Right renal pelvis (tissue), 4 donors: ENCODE measurements around the gene SNAPC4. TPM values are rescaled to one million over a fixed set of nuclear protein-coding genes. Genes with fewer than 3 reads are reported as not detected.
"Not testable (repeated sequence)": the region's sequence is repeated elsewhere in the genome, so short reads cannot be mapped to it uniquely, and the experiment has no call there.

Source experiments
- DNase-seq, 4 donors: peaks; one replicate each; pipeline ENCODE4 v3.0.0-alpha.2; 2013; ENCODE audit warnings: low read depth in 4 of 4, low spot score in 3 of 4, missing footprints in 1 of 4
- polyA plus RNA-seq, 4 donors: library from polyadenylated mRNA; unstranded; fragments of 120-200 nt; gene quantifications; one replicate each; pipeline ENCODE4 v1.2.1, GENCODE V29; 2013; ENCODE audit not compliant: insufficient read length in 4 of 4

The SNAPC4 gene
- polyA plus RNA-seq, 4 donors, result 10.6 to 12.9 (median 10.8) TPM

- DNase-seq, result no peak
Observed at GRCh38 chr9:136434580-136435169, 34.7 kb upstream of the SNAPC4 start.

GRCh38 chr9:136433849-136434579 is 34.0 kb upstream of the SNAPC4 start:
- DNase-seq, result no peak

GRCh38 chr9:136433043-136433715 is 33.2 kb upstream of the SNAPC4 start:
- no peak for DNase-seq

GRCh38 chr9:136432591-136432990 is 32.6 kb upstream of the SNAPC4 start:
- DNase-seq, result no peak

- no peak for DNase-seq
Observed at GRCh38 chr9:136431782-136432350, 31.9 kb upstream of the SNAPC4 start.

DNA sequence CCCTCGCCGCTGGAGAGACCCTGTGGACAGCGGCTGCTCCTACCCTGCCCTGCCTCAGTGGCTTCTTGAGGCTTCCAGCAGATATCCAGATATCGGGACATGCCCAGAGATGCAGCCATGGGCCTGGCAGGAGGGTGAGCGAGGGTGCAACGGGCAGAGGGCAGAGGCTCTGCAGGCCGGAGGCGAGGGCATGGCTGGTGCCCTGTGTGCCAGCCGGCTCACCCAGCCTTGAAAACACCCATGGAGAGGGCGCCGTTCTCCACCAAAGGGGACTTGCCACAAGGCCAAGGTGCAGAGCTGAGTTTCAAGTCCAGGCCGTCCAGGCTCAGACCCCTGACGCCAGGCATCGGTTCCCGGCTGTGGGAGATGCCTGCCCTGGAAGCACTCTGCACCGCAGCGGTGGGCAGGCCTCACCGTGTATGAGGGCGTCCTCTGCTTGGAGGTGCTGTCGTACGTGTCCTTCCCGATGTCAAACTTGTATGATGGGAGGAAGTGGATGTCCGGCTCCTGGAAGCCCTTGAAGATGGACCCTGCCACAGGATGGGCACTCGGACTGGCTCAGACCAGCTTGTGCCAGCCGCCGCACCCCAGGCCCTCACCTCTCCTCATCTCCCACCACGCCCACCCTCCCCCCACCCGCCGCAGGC is 30.7 kb upstream of the SNAPC4 start:
- DNase-seq, result no peak

GRCh38 chr9:136429683-136430491 is 29.9 kb upstream of the SNAPC4 start:
- no peak for DNase-seq

DNA sequence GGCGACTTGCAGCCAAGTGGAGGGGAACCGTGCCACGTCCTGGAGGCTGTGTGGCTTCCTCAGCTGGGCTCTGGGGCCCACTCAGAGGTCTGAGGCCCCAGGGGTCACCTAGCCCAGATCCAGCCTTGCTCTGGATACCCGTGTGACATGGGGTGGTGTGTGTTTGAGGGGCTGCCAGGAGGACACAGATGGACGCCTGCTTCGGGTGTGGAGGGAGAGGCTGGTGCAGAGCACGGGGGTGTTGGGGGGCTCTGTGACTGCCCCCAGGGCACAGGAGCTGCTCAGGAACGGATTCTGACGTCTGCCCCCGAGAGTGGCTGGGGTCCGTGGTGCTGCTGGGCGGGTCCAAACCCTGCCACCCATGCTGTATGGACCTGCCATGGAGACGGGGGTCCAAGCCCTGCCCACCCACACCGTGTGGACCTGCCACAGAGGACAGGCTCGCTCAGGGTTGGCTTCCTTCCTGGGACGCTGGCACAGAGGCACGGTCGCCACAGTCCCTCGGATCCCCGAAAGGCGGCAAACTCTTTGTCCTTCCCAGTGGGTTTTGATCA is 29.2 kb upstream of the SNAPC4 start:
- no peak for DNase-seq

- DNase-seq, result no peak
Observed at GRCh38 chr9:136426787-136427186, 26.8 kb upstream of the SNAPC4 start.

DNA sequence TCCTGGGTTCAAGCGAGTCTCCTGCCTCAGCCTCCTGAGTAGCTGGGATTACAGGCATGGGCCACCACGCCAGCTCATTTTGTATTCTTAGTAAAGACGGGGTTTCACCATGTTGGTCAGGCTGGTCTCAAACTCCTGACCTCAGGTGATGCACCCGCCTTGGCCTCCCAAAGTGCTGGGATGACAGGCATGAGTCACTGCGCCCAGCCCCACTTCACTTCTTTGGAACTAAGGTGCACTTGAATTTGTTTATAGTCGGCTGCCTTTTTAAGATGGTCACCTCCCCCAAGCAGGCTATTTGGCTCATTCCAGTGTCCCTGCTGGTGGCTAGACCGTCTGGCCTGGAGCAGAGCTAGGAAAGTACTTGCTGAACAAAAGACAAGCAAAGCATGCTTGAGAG is 25.4 kb upstream of the SNAPC4 start:
- not testable (repeated sequence) for DNase-seq

GRCh38 chr9:136424750-136425362 is 24.9 kb upstream of the SNAPC4 start:
- DNase-seq, result no peak

- DNase-seq, result no peak
Observed at GRCh38 chr9:136423432-136424146, 23.6 kb upstream of the SNAPC4 start.

DNA sequence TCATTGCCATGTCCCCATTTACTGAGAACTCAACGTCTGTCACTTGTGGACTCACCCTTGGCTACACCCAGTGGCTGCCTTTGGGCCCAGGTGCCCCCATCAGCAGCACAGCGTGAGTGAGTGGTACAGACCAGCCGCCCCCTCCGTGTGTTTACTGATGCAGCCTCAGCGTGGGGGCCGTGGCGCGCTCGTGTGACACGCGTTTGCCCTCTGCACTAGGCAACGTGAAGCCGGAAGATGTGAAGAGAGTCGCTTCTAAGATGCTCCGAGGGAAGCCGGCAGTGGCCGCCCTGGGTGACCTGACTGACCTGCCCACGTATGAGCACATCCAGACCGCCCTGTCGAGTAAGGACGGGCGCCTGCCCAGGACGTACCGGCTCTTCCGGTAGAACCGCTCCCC is 22.9 kb upstream of the SNAPC4 start:
- DNase-seq, result no peak

- no peak for DNase-seq
Observed at GRCh38 chr9:136421791-136422190, 21.8 kb upstream of the SNAPC4 start.

- no peak for DNase-seq
Observed at GRCh38 chr9:136419092-136419420, 19.1 kb upstream of the SNAPC4 start.

GRCh38 chr9:136418182-136419091 is 18.5 kb upstream of the SNAPC4 start:
- DNase-seq, result no peak

DNA sequence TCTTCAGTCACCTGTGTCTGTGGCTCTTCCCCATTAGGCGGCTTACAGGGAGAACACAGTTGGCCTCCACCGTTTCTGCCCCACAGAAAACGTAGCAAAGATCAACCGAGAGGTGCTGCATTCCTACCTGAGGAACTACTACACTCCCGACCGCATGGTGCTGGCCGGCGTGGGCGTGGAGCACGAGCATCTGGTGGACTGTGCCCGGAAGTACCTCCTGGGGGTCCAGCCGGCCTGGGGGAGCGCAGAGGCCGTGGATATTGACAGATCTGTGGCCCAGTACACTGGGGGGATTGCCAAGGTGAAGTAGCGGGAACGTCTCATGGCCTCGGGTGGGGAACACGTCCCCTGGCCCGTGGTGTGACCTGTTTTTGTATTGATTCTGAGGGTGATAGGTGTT is 16.9 kb upstream of the SNAPC4 start:
- no peak for DNase-seq

- DNase-seq, result no peak
Observed at GRCh38 chr9:136416427-136416826, 16.5 kb upstream of the SNAPC4 start.
